ENCODE data around the gene EEIG1.

EEIG1 gene

DNA sequence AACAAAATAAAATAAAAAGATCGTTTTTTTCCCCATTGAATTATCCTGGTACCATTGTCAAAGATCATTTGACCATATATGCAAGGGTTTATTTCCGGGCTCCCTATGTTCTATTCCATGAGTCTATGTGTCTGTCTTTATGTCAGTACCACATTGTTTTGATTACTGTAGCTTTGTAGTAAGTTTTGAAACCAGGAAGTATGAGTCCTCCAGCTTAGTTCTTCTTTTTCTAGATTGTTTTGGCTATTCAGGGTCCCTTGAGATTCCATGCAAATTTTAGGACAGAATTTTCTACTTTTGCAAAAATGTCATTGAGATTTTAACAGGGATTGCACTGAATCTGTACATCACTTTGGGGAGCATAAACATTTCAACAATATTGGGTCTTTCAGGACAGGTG lies 18.7 kb upstream of the EEIG1 start:
- no peak for DNase-seq

DNA sequence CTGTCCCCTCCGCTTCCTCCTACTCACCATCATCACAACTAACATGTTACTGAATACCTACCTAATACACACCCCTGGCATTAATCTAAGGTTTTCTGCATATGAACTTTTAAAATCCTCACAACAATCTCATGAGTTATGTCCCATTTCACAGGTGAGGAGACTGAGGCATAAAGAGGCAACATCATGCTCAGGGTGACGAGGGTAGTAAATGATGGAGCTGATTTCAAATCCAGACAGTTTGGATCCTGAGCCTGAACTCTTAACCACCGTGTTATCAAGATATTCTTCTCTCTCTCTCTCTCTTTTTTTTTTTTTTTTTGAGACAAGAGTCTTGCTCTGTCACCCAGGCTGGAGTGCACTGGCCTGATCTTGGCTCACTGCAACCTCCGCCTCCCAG lies 12.9 kb upstream of the EEIG1 start:
- DNase-seq, result no peak

DNA sequence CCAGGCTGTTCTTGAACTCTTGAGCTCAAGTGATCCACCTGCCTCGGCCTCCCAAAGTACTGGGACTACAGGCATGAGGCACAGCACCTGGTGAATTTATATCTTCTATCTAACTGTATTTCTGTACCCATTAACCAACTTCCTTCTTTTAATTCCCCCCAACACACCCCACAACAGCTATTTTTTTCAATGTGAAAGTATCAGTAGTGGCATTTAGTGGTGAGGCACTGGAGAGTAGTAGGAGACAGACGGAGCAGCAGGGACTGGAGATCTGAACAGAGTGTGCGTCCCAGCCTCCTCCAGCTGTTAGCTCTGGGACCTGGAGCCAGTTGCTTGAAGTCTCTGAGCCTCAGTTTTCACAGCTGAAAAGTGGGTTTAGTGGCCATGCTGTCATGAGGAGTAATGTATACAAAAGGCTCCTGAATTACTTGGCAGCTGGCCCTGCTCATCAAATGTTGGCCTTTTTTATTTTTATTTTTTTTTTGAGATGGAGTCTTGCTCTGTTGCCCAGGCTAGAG lies 11.0 kb upstream of the EEIG1 start:
- no peak for DNase-seq

DNA sequence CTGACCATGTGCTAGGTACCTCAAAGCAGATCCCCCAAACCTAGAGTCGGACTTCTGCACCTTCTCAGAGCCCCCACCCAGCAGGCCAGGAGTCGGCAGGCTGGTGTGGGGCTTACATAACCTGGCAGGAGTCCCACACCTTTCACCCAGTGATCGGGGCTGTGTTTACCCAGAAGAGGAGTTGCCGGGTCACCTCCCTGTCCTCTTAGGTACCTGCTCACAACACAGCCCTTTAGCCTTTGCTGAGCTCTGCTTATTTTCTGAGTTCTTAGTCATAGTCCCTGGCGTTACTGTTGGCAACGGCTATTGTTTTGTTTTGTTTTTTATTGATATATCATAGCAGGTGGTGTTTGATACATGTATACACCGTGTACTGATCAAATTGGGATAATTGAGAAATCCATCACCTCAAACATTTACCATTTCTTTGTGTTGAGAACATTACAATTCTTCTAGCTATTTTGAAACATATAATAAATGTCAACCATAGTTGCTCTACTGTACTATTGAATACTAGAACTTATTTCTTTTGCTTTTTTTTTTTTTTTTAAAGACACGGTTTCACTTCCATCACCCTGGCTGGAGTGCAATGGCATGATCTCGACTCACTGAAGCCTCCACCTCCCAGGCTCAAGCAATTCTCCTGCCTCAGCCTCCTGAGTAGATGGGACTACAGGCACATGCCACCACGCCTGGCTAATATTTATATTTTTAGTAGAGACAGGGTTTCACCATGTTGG lies 10.4 kb upstream of the EEIG1 start:
- DNase-seq, result no peak

DNA sequence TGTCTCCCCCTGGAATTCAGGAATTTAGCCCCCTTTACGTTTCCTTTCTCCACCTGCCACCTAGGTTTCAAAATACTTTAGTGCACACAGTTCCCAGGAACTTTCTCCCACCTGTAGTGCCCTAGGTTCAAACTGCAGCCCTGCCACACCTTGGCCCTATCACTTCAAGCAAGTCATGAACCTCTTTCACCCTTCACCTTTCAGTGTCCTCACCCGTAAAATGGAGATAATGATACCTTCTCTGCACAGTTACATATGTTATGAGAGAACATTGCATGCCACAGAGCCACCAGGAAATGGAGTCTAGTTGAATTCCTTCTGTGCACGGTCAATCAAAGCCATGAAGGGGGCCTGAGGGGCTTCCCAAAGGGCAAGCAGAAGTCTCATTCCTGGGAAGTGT lies 9.8 kb upstream of the EEIG1 start:
- no peak for DNase-seq

DNA sequence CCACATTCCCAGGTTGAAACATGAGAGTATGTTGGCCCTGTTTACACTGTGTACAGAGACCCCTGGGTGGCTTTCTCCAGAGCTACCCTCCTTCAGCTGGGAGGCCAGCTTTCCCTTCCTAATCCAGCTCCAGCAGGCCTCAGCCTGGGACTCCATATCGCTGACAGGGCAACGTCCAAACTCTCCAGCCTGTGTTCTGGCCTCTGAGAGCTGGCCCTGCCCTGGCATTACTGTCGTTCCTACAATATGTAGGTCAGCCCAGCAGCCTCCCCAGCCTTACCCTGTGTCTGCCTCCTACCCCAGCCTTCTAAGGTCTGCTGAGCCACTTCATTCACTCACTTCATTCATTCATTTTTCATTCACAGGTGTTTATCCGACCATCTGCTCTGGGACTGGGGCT lies 8.3 kb upstream of the EEIG1 start:
- DNase-seq, result no peak

DNA sequence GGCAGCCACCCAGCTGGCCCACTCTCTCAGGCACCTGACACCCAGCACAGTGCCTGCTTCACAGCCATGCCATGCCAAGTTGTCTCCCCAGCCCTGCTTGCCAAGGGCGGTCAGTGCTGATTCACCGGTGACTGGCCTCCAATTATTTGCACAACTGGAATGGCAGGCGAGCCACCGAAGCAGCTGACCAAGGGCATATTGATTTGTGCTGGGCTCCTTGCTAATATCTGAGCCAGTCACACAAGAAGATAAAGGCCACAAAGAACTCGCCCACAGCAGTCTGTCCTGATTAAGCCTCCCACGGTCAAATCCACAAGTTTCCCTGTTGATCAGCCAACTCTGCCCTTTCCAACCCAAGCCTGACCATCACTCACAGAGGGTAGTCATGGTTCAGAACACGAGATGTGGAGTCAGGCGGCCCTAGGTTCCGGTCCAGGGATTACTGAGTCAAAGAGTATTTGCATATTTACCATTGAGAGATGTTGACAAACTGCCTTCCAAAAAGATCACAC lies 6.4 kb upstream of the EEIG1 start:
- DNase-seq, result no peak

DNA sequence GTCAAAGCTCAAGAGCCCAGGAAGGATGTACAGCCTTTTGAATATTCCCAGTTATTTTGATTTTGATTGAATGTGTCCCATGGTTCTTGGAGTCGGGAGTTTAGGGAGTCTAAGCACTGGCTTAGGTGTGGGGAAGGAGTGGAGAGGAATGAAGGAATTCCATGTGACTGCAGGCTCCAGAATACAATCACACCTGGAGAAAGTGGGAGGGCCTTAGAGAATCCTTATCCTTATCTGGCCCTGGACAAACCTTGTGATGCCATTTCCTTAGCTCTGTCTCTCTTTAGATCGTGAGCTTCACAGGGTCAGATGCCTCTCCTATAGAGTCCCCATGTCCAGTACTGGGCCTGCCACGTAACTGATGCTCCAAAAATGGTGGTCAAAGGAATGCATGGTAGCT lies 4.2 kb upstream of the EEIG1 start:
- no peak for DNase-seq

DNA sequence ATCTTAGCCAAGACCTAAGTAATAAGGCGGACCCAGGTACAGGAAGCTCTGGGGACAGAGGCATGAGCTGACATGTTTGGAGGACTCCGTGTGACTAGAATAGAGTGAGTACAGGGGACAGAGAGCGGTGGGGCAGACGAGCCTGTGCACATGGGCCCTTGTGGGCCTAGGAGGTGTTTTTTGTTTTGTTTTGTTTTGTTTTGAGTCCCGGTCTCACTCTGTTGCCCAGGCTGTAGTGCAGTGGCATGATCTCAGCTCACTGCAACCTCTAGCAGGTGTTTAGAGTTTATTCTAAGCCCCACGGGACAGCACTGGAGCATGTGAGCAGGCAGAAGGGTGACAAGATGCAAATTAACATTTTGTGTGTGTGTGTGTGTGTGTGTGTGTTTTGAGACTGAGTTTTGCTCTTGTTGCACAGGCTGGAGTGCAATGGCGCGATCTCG lies 3.1 kb upstream of the EEIG1 start:
- DNase-seq, result no peak

DNA sequence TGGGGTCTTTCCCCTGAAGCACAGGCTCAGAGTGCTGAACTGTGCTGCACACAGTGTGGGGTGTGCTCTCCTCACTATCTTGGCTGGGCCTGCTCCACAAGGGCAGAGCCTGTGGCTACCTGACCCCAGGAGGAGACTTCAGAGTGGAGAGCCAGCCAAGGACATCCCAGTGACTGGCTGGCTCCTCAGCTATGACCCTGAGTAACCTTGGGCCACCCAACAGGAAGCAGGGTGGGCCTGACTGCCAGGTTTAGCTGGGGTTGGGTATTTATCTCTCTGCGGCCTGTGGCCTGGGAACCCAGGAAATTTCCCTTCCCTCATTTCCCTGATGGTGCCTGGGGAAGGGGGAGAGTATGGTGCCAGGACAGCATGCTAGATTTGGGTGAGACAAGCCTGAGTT lies 2.1 kb upstream of the EEIG1 start:
- DNase-seq, result no peak

DNA sequence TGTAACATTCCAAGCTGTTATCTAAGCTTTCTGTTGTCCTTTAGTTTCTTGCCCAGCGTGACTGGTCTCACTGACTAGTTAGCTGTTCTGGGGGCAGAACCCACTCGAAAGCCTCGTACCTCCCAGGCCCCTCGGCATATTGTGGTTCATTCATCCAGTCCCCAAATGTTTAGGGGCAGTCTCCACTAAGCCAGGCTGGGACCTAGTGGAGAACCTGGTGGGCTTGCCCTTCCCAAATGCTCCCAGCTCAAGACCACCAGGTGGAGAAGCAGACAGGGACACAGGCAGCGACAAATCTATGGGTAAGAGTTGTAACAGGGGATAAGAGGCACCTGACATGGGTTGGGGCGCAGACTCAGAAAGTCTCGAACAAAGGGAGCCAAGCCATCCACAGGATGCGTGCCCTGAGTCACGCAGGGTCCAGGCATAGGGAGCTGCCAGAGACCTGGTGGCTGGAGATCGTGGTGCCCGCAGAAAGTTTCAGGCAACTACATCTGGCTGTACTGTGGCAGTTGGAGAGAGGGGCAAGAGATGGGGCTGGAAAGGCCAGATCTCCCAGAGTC lies 851 bp upstream of the EEIG1 start:
- DNase-seq, result no peak

DNA sequence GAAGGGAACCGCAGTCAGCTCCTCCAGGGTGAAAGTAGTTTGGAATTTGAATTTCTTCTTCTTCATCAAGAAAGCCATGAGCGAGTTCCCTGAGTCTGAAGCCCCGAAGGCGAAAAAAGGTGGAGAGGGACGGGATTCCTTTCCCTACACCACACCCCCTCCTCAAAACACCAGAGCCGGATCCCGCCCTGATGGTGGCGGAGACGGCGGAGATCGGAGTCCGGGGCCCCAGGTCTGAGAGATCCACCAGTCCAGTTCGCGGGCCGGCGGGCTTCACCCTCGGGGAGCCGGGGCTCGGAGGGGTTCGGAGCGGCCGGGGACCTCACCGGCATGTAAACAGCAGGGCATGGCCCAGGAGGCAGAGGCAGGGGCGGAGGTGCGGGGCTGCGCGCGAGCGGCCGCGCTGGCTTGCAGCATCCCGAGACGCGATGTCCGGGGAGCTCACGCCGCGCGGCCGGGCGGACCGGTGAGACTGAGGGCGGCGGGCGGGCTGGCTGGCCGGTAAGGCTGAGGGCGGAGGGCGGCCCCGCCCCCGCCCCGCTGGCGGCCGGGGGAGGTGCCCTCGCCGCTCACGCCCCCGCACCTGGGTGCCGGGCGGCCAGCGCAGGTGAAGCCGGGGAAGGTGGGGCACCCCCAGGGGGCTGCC lies 606 bp downstream of the EEIG1 start:
- no peak for DNase-seq

DNA sequence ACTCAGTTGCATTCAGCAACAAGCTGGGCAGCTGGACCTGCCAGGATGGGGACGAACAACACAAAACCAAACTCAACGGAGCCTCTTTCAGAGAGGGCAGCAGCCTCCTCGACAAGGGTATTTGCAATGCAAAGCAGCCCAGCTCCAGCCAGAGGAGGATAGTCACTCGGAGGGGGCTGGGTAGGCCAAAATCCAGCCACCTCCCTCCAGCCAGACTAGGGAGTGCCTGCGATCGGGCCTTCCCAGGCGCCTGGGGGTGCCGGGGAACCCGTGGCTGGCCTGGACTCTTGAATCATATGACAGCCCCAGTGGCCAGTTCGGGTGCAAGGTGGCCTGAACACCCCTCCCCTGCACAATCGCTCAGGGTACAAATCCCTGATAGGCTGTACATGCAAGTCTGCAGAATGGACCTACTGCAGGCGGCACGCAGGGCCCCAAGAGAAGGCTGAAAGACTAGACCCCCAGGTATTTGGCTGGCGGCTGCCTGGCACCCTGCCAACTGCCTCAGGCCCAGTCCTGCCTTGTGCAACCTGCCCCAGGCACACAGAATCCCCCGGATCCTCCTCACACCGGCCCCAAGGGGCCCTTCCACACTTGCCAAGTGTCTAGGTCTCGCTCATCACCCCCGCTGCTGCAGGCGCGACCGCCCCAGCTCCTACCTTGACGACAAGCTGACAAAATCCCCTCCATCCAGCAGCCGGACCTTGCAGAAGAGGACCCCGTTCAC lies 1.3 kb downstream of the EEIG1 start:
- DNase-seq, result peak in 1 of 2 experiments; percentile 28

DNA sequence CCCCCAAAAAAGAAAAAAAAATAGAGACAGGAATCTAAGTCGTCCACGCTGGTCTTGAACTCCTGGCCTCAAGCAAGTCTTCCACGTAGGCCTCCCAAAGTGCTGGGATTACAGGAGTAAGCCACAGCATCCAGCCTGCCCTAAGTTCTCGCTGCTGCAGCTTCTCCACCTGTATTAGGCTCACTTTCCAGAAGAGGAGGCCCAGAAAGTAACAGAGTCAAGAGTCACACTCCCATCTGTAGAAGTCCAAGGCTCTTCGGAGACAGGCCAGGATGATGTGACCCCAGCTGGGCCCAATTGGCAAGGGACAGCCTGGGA lies 1.8 kb downstream of the EEIG1 start:
- no peak for DNase-seq

DNA sequence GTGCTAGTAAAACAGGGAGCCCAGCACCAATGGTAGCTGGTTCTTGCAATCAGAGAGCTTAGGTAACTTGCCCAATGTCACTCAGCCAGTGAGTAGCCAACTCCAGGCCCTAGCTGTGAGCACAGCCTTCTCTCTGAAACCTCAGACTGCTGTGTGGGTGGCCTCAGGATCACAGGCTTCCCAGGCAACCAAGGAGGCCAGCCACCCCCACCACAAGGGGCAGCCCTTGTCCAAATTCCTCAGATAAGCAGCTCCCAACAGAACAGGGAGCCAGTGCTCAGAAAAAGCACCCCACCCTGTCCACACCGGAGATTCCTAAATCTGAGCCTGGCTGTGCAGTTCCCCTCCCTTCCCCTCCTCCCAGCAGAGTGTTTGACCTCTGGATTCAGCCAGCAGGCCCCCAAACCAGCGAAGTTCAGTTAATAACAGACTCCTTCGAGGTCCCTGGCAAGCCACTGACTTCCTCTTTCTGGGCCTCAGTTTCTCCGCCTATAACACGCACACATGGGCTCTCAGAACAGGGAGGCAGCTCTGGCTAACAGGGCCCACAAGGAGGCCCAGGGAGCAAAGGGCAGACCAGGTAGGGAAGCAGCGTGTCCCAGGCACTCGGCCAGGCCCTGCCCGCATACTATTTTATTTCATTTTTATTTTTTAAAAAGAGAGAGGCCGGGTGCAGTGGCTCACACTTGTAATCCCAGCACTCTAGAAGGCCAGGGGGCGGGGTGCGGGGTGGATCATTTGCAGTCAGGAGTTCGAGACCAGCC lies 2.7 kb downstream of the EEIG1 start:
- DNase-seq, result no peak

DNA sequence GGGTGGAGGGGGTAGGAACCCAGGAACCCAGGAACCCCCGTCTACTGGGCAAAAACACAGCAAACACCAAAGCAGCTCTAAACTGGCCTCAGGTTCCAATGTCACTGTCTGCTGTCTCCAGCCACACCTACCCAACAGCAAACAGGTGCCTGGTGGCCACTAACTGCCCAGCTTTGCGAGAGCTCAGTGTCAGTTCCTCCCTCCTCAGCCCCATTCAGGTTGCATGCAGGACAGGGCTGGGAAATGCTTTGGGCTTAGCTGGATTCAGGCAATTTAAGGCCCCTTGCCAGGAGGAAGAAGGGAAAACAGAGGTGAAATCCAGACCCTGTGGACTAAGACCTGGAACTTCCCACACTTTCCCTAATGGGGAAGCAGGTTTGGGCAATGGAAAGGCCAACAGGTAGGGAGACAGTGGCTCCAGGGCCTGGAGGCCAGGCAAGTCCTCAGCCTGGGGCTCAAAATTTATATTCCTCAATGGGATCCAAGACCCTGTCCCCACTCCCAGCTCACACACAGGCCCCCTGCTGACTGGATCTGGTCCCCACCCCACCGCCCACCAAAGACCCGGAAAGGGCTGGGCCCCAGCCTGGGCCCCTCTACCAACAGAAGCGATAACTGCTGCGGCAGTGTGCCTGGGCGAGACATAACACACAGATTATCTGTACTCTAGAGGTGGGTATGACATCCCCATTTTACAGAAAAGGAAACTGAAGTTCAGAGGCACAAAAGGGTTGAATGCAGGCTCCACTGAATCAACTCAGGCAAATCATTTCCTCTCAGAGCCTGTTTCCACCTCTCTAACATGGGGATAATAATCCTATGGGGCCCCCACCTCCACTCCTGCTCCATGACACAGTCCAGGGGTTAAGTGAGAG lies 3.5 kb downstream of the EEIG1 start:
- no peak for DNase-seq

DNA sequence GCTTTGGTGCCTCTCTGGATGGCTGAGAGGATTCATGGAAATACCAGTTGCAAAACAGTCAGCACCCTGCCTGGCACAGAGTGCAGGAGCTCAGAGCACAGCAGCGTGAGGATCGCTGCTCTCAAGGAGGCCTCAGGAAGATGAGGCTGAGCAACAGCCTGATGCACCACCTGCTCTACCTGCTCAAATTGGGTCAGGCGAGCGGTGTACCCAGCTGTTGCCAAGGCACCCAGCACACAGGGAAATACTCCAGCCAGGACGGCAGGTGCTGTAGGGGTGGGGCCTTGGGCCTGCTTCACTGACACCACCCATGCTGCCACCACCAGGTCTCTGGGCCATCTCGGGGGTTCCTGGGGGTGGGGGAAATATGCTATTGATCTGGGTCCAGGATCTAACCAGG lies 4.3 kb downstream of the EEIG1 start:
- peak; percentile 29 to 48 for DNase-seq

DNA sequence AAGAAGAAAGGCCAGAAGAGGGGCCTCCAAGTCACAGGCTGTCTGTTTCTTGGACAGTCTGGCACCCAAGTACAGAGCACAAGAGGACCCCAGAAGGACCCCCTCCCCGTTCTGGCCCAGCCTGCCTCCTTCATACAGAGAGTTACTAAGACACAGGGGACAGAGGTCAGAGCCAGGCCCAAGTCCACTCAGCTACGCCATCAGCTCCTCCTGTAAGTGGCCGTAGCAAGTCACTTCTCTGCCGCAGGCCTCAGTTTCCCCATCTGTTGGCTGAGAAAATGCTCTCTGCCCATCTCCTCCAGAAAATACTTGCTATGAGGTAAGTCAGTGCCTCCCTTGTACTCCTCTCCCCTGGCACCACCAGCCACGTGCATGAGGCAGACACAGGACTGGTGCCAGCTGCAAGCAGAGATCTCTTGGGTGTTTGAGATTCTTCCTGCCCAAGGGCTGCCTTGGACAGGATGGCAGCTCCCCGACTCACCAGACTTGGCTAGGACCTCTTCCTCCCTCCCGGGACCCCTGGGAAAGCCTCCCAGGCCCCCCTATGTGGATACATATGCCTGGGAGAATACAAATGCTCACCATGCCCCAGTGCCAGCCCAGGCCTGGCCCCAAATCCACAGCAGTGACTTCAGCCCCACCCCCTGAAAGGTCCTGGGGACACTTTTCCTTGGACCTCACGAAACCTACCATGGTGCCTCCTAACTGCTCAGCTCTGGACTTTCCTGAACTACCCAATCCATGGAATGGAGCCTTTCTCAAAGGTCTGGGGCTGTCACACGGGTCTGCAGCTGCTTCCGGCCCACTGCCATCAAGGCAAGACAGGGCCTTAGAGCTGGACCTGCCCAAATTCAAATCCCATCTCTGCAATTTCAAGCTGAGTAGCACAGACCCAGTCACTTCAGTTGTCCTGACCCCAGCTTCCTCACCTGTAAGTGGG lies 5.1 kb downstream of the EEIG1 start:
- DNase-seq, result no peak

DNA sequence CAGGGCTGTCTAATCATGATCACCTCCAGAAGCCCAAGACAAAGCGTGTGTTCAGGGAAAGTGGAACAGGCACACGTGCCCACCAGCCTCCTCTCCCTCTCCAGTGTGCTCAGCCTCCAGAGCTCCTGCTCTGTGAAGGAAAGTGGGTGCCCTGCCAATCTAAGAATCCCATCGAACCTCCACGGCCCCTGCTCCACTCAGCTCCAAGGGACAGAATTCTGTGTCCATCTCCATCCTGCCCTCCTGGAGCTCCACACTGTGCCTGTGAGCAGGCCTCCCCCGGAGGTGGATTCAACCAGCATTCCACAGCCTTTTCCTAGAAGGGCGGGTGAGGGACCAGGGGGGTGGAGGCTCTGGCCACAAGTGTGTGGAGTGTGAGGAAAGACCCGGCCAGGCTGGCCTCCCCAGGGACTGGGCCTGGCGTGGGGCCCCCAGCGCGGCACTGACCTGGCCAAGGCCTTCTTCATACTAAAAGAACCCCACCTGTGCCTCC lies 6.0 kb downstream of the EEIG1 start:
- no peak for DNase-seq

Data from NCI-H187 (cell line).